ENCODE measurements around the gene RNF125. TPM values are rescaled to one million over a fixed set of nuclear protein-coding genes. Genes with fewer than 3 reads are reported as not detected.
"Not testable (repeated sequence)": the region's sequence is repeated elsewhere in the genome, so short reads cannot be mapped to it uniquely, and the experiment has no call there.

Gene RNF125
- total and polyA plus RNA-seq, 9 donors: 7.0 to 13.3 (median 10.1) TPM

DNA sequence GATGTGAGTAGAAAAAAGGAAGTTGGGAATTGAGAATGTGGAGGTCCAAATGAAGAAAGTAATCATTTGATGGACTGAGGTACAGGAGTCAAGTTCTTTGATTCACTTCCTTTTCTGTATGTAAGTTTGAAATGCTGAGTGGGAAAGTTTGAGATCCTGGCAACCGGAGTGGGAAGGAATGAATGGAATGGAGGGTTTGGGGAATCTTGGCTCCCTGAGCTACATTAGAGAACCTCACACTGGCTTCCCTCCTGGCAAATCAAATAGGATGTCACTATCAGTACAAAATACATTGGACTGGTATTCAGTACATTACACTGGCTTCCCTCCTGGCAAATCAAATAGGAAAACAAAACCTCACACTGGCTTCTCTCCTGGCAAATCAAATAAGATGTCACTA lies 63.3 kb downstream of the RNF125 start:
- WGBS (ENCODE audit: insufficient coverage): no CpG with 5 or more reads among the region's 1 CpG
- H3K9me3 ChIP-seq (replicated peaks; ENCODE audit: control insufficient read depth, low read depth, low read length): no peaks in the 10 kb centered on the region
- H3K4me3 ChIP-seq (ENCODE audit: low read length): no peak overlapping the region
- DNase-seq: peak; percentile 17
- H3K36me3 ChIP-seq (ENCODE audit: control insufficient read depth, insufficient read depth, low read length): no peaks in the 10 kb centered on the region
- no peak overlapping the region for H3K27ac ChIP-seq (ENCODE audit: low read length)
- no peaks in the 10 kb centered on the region for H3K27me3 ChIP-seq (ENCODE audit: control insufficient read depth, insufficient read depth, low read length)
- H3K4me1 ChIP-seq (ENCODE audit: control insufficient read depth, insufficient read depth, low read length): no peaks in the 10 kb centered on the region

DNA sequence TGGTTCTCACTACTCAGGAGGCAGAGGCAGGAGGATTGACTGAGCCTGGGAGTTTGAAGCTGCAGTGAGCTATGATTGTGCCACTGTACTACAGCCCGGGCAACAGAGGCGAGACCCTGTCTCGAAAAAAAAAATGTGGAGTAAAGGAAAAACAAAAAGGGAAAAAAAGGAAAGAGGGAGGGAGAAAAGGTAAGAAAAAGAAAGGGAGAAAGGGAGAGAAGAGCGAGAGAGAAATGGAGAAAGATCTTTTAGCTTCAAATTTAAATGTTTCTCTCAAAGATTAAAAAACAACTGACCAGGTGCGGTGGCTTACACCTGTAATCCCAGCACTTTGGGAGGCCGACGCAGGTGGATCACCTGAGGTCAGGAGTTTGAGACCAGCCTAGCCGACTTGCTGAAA lies 65.2 kb downstream of the RNF125 start:
- no peaks in the 10 kb centered on the region for H3K36me3 ChIP-seq (ENCODE audit: control insufficient read depth, insufficient read depth, low read length)
- H3K4me1 ChIP-seq (ENCODE audit: control insufficient read depth, insufficient read depth, low read length): no peaks in the 10 kb centered on the region
- no peaks in the 10 kb centered on the region for H3K27me3 ChIP-seq (ENCODE audit: control insufficient read depth, insufficient read depth, low read length)
- H3K27ac ChIP-seq (ENCODE audit: low read length): no peak overlapping the region
- 88% methylated on average over 6 of the region's 8 CpGs for WGBS (ENCODE audit: insufficient coverage)
- no peaks in the 10 kb centered on the region for H3K9me3 ChIP-seq (replicated peaks; ENCODE audit: control insufficient read depth, low read depth, low read length)
- no peak for DNase-seq
- H3K4me3 ChIP-seq (ENCODE audit: low read length): no peak overlapping the region

DNA sequence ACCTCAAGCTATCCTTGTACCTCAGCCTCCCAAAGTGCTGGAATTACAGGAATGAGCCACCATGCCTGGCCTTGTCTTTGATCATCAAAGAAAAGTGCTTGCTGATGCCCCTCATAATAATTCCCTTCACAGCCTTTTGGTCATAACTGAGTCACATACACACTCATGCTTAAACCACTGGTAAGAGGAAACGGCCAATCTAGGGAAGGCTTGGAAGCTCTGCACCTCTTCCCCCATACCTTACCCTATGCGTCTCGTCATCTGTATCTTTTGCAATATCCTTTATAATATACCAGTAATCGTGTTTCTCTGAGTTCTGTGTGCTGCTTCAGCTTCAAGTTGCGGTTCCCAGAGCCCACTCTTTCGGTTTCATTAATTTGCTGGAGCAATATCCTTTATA lies 68.3 kb downstream of the RNF125 start:
- no peaks in the 10 kb centered on the region for H3K27me3 ChIP-seq (ENCODE audit: control insufficient read depth, insufficient read depth, low read length)
- H3K4me3 ChIP-seq (ENCODE audit: low read length): no peak overlapping the region
- DNase-seq: no peak
- no peak overlapping the region for H3K27ac ChIP-seq (ENCODE audit: low read length)
- no peaks in the 10 kb centered on the region for H3K9me3 ChIP-seq (replicated peaks; ENCODE audit: control insufficient read depth, low read depth, low read length)
- no peaks in the 10 kb centered on the region for H3K4me1 ChIP-seq (ENCODE audit: control insufficient read depth, insufficient read depth, low read length)
- 92% methylated on average over 2 of the region's 6 CpGs for WGBS (ENCODE audit: insufficient coverage)
- no peaks in the 10 kb centered on the region for H3K36me3 ChIP-seq (ENCODE audit: control insufficient read depth, insufficient read depth, low read length)

DNA sequence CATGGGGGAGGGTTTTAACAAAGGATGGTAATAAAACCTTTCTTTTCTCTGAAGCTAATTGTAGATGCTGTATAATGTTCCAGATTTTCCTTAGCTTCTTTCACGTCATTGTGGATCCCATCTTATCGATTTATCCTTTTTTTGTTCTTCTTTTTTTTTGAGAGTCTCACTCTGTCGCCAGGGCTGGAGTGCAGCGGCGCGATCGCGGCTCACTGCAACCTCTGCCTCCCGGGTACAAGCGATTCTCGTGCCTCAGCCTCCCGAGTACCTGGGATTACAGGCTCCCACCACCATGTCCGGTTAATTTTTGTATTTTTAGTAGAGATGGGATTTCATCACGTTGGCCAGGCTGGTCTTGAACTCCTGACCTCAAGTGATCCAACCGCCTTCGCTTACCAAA lies 72.2 kb downstream of the RNF125 start:
- not testable (repeated sequence) for H3K4me3 ChIP-seq (ENCODE audit: low read length); H3K27ac ChIP-seq (ENCODE audit: low read length)
- 99% methylated on average over 12 of the region's 16 CpGs for WGBS (ENCODE audit: insufficient coverage)

DNA sequence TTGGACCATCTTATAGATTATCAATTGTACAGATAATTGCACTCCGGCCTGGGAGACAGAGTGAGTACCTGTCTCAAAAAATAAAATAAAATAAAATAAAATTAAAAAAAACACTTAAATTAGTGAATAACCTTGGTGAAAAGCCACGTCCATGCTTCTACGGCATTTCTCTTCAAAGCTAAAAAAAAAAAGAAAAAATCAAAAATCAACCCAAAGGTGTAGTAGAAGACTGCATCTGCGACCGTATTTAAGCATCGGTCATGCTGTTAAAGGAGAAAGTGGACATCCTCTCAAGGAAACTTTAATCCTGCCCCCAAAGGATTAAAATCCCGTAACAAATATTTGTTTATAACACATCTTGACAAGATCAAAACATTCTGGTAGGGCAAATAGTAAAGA lies 72.7 kb downstream of the RNF125 start:
- Histone ChIP-seq H3K27me3 (ENCODE audit: control insufficient read depth, insufficient read depth, low read length) (no peaks in the 10 kb centered on the region), H3K9me3 (replicated peaks; ENCODE audit: control insufficient read depth, low read depth, low read length) (no peaks in the 10 kb centered on the region)
- no CpG with 5 or more reads among the region's 7 CpGs for WGBS (ENCODE audit: insufficient coverage)

More for the DNA sequence above, 72.2 kb downstream of the RNF125 start:
- not testable (repeated sequence) for H3K4me1 ChIP-seq (ENCODE audit: control insufficient read depth, insufficient read depth, low read length); DNase-seq; H3K36me3 ChIP-seq (ENCODE audit: control insufficient read depth, insufficient read depth, low read length); H3K9me3 ChIP-seq (replicated peaks; ENCODE audit: control insufficient read depth, low read depth, low read length); H3K27me3 ChIP-seq (ENCODE audit: control insufficient read depth, insufficient read depth, low read length)

DNA sequence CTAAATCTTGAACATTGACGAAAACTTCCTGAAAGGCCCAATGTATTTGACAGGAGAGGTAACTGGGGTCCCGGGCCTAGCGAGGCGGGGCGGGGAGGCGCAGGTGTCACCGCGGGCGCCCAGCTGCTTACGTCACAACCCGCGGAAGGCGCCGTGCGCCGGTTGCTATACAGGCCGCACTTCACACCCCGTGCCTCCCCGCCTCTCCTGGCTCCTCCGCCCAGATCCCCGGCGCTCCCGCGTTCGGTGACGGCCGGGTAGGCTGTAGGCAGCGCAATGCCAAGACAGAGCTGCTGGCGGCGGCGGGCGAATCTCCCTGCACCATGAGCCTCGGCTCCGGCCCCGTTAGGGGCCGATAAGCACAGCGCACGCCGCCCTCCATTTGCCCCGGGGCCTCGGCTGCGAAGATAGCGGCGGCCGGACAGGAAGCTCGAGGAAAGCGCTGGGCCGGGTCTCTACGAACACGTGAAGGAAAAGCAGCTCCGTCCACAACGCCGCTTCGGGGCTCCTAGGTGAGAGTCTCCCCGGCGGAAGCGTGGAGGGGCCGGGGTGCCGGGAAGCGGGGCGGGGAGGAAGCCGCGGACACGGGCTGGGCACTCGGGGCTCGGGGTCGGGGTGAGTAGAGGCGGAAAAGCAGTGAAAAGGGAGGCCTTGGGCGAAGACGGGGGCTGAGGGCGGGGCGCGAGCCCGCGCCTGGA lies 73.2 kb downstream of the RNF125 start, which contains the start of gene RNF138:
Gene RNF138, plus strand, starts transcription at position 151 of the 698 bp plus-strand sequence. CDS start 903 bp downstream, outside the sequence.
- no peaks in the 10 kb centered on the region for H3K9me3 ChIP-seq (replicated peaks; ENCODE audit: control insufficient read depth, low read depth, low read length)
- WGBS (ENCODE audit: insufficient coverage): under 1% methylated on average over 75 of the region's 75 CpGs
- H3K27ac ChIP-seq (ENCODE audit: low read length): peak within 1 kb of the TSS; percentile 100
- H3K36me3 ChIP-seq (ENCODE audit: control insufficient read depth, insufficient read depth, low read length): peaks cover 7% of the 10 kb centered on the region
- DNase-seq: peak; percentile 93
- H3K4me1 ChIP-seq (ENCODE audit: control insufficient read depth, insufficient read depth, low read length): peaks cover 3% of the 10 kb centered on the region
- H3K27me3 ChIP-seq (ENCODE audit: control insufficient read depth, insufficient read depth, low read length): no peaks in the 10 kb centered on the region
- peak within 1 kb of the TSS; percentile 94 for H3K4me3 ChIP-seq (ENCODE audit: low read length)

More for the DNA sequence above, 72.7 kb downstream of the RNF125 start:
- H3K36me3 ChIP-seq (ENCODE audit: control insufficient read depth, insufficient read depth, low read length): peaks cover 3% of the 10 kb centered on the region
- peak overlapping the region; percentile 90 for H3K4me3 ChIP-seq (ENCODE audit: low read length)
- H3K4me1 ChIP-seq (ENCODE audit: control insufficient read depth, insufficient read depth, low read length): peaks cover 3% of the 10 kb centered on the region
- DNase-seq: no peak
- peak overlapping the region; percentile 100 for H3K27ac ChIP-seq (ENCODE audit: low read length)

DNA sequence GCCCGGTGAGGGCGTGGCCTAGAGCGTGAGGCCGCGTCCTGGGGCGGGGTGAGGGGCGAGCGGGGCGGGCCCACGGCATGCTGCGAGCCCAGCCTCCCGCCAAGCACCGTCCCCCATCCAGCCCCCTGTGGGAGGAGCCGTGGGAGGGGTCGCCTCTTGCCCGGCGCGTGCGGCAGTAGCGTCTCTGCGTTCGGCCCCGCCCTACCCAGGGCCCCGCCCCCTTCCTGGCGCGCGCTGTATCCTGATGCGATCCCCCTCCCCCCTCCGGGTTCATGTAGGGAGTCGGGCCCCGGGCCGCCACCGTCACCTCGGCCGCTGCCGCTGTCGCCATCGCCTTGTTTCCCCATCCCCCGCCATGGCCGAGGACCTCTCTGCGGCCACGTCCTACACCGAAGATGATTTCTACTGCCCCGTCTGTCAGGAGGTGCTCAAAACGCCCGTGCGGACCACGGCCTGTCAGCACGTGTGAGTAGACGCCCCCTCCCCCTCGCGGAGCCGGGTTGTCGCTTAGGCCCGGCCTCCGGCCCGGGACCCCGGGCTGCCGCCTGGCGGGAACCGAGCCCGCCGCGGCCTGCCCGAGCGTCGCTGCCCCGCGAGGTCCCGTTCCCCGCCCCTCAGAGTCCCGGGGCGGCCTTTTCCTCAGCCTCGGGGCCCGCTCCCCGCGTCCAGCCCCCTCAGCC lies 73.9 kb downstream of the RNF125 start:
- Histone ChIP-seq H3K4me1 (ENCODE audit: control insufficient read depth, insufficient read depth, low read length) (peaks cover 3% of the 10 kb centered on the region), H3K27me3 (ENCODE audit: control insufficient read depth, insufficient read depth, low read length) (no peaks in the 10 kb centered on the region), H3K9me3 (replicated peaks; ENCODE audit: control insufficient read depth, low read depth, low read length) (no peaks in the 10 kb centered on the region), H3K27ac (ENCODE audit: low read length) (peak overlapping the region; percentile 100), H3K36me3 (ENCODE audit: control insufficient read depth, insufficient read depth, low read length) (peaks cover 7% of the 10 kb centered on the region), H3K4me3 (ENCODE audit: low read length) (peak overlapping the region; percentile 94)
- DNase-seq: peak; percentile 99
- 0% methylated on average over 66 of the region's 77 CpGs for WGBS (ENCODE audit: insufficient coverage)

DNA sequence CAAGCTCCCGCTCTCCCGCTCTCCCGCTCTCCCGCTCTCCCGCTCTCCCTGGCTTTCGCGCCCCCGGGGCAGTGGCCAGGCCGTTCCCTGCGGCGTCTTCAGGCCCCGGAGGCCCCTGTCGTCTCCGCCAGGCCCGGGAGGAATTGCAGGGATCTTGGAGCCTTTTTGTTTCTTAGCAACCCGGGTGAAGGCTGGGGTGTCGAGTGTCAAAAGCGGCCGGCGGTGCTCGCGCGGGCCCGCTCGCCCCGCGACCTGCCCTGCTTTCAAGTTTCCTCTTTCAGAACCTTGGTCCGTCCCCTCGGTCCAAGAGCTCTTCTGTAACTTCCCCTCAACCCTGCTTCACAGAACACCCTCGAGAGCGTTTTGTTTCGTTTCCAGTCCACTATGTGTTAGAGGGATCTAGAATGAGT lies 74.5 kb downstream of the RNF125 start:
- WGBS (ENCODE audit: insufficient coverage): under 1% methylated on average over 26 of the region's 32 CpGs
- H3K27me3 ChIP-seq (ENCODE audit: control insufficient read depth, insufficient read depth, low read length): no peaks in the 10 kb centered on the region
- peak; percentile 82 for DNase-seq
- peaks cover 3% of the 10 kb centered on the region for H3K4me1 ChIP-seq (ENCODE audit: control insufficient read depth, insufficient read depth, low read length)
- peaks cover 7% of the 10 kb centered on the region for H3K36me3 ChIP-seq (ENCODE audit: control insufficient read depth, insufficient read depth, low read length)
- no peaks in the 10 kb centered on the region for H3K9me3 ChIP-seq (replicated peaks; ENCODE audit: control insufficient read depth, low read depth, low read length)
- H3K27ac ChIP-seq (ENCODE audit: low read length): peak overlapping the region; percentile 98
- H3K4me3 ChIP-seq (ENCODE audit: low read length): peak overlapping the region; percentile 94

DNA sequence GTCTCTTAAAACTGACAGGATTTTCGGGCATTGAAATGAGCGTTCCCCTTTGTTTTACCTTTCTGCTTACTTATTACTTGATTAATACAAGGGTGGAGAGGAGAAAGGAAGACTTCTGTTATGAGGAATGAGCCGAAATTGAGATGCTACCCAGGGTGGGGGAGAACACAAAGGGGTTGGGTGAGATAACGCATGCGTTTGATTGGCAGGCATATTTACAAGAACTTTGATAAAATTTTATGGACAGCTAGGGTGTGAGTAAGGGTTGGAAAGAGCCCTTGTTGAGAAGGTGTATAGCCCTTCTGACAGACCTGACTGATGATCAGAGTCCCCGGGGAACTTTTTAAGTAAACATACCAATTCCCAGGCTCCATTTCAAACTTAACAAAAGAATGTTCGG lies 74.9 kb downstream of the RNF125 start:
- WGBS (ENCODE audit: insufficient coverage): 8% methylated on average over 2 of the region's 7 CpGs
- Histone ChIP-seq H3K4me1 (ENCODE audit: control insufficient read depth, insufficient read depth, low read length) (peaks cover 3% of the 10 kb centered on the region), H3K4me3 (ENCODE audit: low read length) (peak overlapping the region; percentile 94), H3K9me3 (replicated peaks; ENCODE audit: control insufficient read depth, low read depth, low read length) (no peaks in the 10 kb centered on the region), H3K27me3 (ENCODE audit: control insufficient read depth, insufficient read depth, low read length) (no peaks in the 10 kb centered on the region), H3K27ac (ENCODE audit: low read length) (peak overlapping the region; percentile 98), H3K36me3 (ENCODE audit: control insufficient read depth, insufficient read depth, low read length) (peaks cover 7% of the 10 kb centered on the region)
- DNase-seq: no peak

DNA sequence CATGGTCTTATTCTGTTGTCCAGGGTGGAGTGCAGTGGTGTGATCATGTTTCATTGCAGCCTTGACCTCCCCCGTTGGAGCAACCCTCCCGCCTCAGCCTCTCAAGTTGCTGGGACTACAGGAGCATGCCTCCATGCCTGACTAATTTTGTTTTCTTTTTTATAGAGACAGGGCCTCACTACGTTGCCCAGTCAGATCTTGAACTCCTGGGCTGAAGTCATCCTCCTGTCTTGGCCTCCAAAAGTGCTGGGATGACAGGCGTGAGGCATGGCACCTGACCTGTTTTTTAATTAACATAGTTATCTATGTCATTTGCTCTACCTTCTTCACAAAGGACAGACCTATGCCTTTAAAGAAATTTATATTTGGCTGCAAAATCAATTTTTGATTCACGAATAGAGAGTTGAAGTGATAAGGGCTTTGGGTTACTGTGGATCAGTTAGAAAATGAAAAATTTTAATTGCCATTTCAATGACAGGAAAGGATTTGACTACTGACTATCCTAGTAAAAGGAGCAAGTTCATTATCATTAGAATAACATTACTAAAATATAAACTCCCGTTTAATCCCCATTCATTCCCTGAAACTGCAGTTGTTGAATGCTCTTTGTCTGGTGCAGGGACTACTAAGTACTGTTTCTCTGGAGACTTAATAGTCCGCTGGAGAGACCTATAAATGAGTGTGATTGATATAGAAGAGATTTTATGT lies 76.7 kb downstream of the RNF125 start:
- H3K4me1 ChIP-seq (ENCODE audit: control insufficient read depth, insufficient read depth, low read length): peaks cover 3% of the 10 kb centered on the region
- no peak overlapping the region for H3K27ac ChIP-seq (ENCODE audit: low read length)

More for the DNA sequence above, 76.7 kb downstream of the RNF125 start:
- no peak for DNase-seq
- Histone ChIP-seq H3K36me3 (ENCODE audit: control insufficient read depth, insufficient read depth, low read length) (peaks cover 7% of the 10 kb centered on the region), H3K9me3 (replicated peaks; ENCODE audit: control insufficient read depth, low read depth, low read length) (no peaks in the 10 kb centered on the region), H3K27me3 (ENCODE audit: control insufficient read depth, insufficient read depth, low read length) (no peaks in the 10 kb centered on the region), H3K4me3 (ENCODE audit: low read length) (no peak overlapping the region)
- WGBS (ENCODE audit: insufficient coverage): 63% methylated on average over 3 of the region's 7 CpGs

Measured in muscle of leg (tissue), 11 donors.